MM.1S (cell line): ENCODE data around the gene DTX3L.
"Not testable (repeated sequence)": the region's sequence is repeated elsewhere in the genome, so short reads cannot be mapped to it uniquely, and the experiment has no call there.

Source experiments
- CTCF ChIP-seq: fragments of 300-600 bp; sonication (generic); IDR thresholded peaks from 2 replicates; pipeline ENCODE4 v1.5.1; 2016; ENCODE audit warnings: antibody characterized with exemption, low read length, mixed read lengths
- EZH2 ChIP-seq: fragments of 300-600 bp; sonication (generic); optimal IDR thresholded peaks from 2 replicates; pipeline ENCODE3; 2017; ENCODE audit warnings: low read depth, mild to moderate bottlenecking, antibody characterized with exemption, low read length, mixed read lengths
- EZH2phosphoT487 ChIP-seq: fragments of 300-600 bp; sonication (generic); IDR thresholded peaks from 2 replicates; pipeline ENCODE4 v1.6.1; 2018; ENCODE audit warnings: antibody characterized with exemption, low read length

- not testable (repeated sequence) for TF ChIP-seq CTCF, EZH2, EZH2phosphoT487
Measured at GRCh38 chr3:122568131-122568530, 4.0 kb downstream of the DTX3L start.
